Smooth muscle cell (in vitro differentiated cells): ENCODE data around the gene TTC27. TPM values are rescaled to one million over a fixed set of nuclear protein-coding genes. Genes with fewer than 3 reads are reported as not detected.

ENCODE experiments used
- DNase-seq: peaks from one replicate; lab custom pipeline; 2025; ENCODE audit not compliant: unreplicated experiment; lab: John Stamatoyannopoulos, UW
- H2AFZ ChIP-seq: fragments of 200-600 bp; sonication (generic); 2 replicates; pipeline ENCODE4 v1.6.0; 2016; ENCODE audit warnings: antibody characterized with exemption, low read depth, mild to moderate bottlenecking
- H3F3A ChIP-seq: fragments of 200-600 bp; sonication (generic); 2 replicates; pipeline ENCODE4 v1.6.0; 2017; ENCODE audit warnings: antibody characterized with exemption, low read depth
- H3K27ac ChIP-seq: fragments of 200-600 bp; sonication (generic); 2 replicates; pipeline ENCODE4 v1.5.1; 2016; ENCODE audit warnings: low read depth, mild to moderate bottlenecking
- H3K27me3 ChIP-seq: fragments of 200-600 bp; sonication (generic); 2 replicates; pipeline ENCODE4 v1.6.1; 2016; ENCODE audit warnings: low read depth, mild to moderate bottlenecking
- H3K36me3 ChIP-seq: fragments of 200-600 bp; sonication (generic); 2 replicates; pipeline ENCODE4 v1.5.1; 2016; ENCODE audit warnings: low read depth
- H3K4me1 ChIP-seq: fragments of 200-600 bp; sonication (generic); 2 replicates; pipeline ENCODE4 v1.5.1; 2016; ENCODE audit warnings: low read depth
- H3K4me2 ChIP-seq: fragments of 200-600 bp; sonication (generic); 2 replicates; pipeline ENCODE4 v1.6.0; 2016; ENCODE audit warnings: mild to moderate bottlenecking
- H3K4me3 ChIP-seq: fragments of 200-600 bp; sonication (generic); 2 replicates; pipeline ENCODE4 v1.5.1; 2016; ENCODE audit warnings: mild to moderate bottlenecking
- H3K79me2 ChIP-seq: fragments of 200-600 bp; sonication (generic); 2 replicates; pipeline ENCODE4 v1.6.0; 2016; ENCODE audit warnings: low read depth, mild to moderate bottlenecking
- H3K9ac ChIP-seq: fragments of 200-600 bp; sonication (generic); 2 replicates; pipeline ENCODE4 v1.6.0; 2016; ENCODE audit warnings: low read depth
- H3K9me3 ChIP-seq: fragments of 200-600 bp; sonication (generic); replicated peaks from 2 replicates; pipeline ENCODE4 v1.5.1; 2016; ENCODE audit warnings: low read depth
- H4K20me1 ChIP-seq: fragments of 200-600 bp; sonication (generic); 2 replicates; pipeline ENCODE4 v1.6.0; 2016; ENCODE audit warnings: low read depth
- CTCF ChIP-seq: fragments of 200-600 bp; sonication (generic); IDR thresholded peaks from 2 replicates; pipeline ENCODE4 v1.5.1; 2017; ENCODE audit warnings: borderline replicate concordance, mild to moderate bottlenecking, antibody characterized with exemption; ENCODE audit not compliant: insufficient read depth, poor library complexity, severe bottlenecking
- WGBS: methylation state at CpG from one replicate; pipeline ENCODE4 v1.1.7; 2016; ENCODE audit warnings: low lambda C conversion rate; 5-methylcytosine and 5-hydroxymethylcytosine counted together
- polyA plus RNA-seq: library from polyadenylated mRNA; unstranded; fragments of >200 nt; fragmentation: Nextera tagmentation; extraction: Ambion mirVana; gene quantifications from 2 replicates; pipeline ENCODE4 v1.2.1, GENCODE V29; 2016
- total RNA-seq: library from RNA; depleted of rRNA; stranded (reverse); fragments of >200 nt; gene quantifications from 2 replicates; pipeline ENCODE4 v1.2.3, GENCODE V29; 2014

The TTC27 gene
- total and polyA plus RNA-seq, 2 experiments from 2014 or later: 9.2 to 12.1 TPM

- Histone ChIP-seq H3K27me3 (no peaks in the 10 kb centered on the region), H3K4me3 (no peak overlapping the region), H3K27ac (peak overlapping the region; percentile 66), H2AFZ (no peak overlapping the region), H3K36me3 (peaks cover 4% of the 10 kb centered on the region), H3K9me3 (no peaks in the 10 kb centered on the region), H3K9ac (no peak overlapping the region), H3K4me1 (no peaks in the 10 kb centered on the region), H4K20me1 (no peaks in the 10 kb centered on the region), H3K79me2 (no peaks in the 10 kb centered on the region), H3K4me2 (peak overlapping the region; percentile 30), H3F3A (no peaks in the 10 kb centered on the region)
- WGBS: 86% methylated on average over 1 of the region's 1 CpG
- no peak for DNase-seq
- TF ChIP-seq CTCF: no peak
Observed at GRCh38 chr2:32715981-32716380, 88.1 kb downstream of the TTC27 start.

- H3K27me3 ChIP-seq: no peaks in the 10 kb centered on the region
- no peaks in the 10 kb centered on the region for H3F3A ChIP-seq
- H3K36me3 ChIP-seq: peaks cover 4% of the 10 kb centered on the region
- TF ChIP-seq CTCF: no peak
- no peaks in the 10 kb centered on the region for H4K20me1 ChIP-seq
- H2AFZ ChIP-seq: no peak overlapping the region
- H3K4me3 ChIP-seq: no peak overlapping the region
- no peaks in the 10 kb centered on the region for H3K79me2 ChIP-seq
- DNase-seq: no peak
- no peak overlapping the region for H3K4me2 ChIP-seq
- H3K9ac ChIP-seq: no peak overlapping the region
- H3K27ac ChIP-seq: peak overlapping the region; percentile 66
- no peaks in the 10 kb centered on the region for H3K4me1 ChIP-seq
- H3K9me3 ChIP-seq: no peaks in the 10 kb centered on the region
Observed at GRCh38 chr2:32716598-32716997, 88.7 kb downstream of the TTC27 start.

- no peaks in the 10 kb centered on the region for H3K9me3 ChIP-seq
- no peaks in the 10 kb centered on the region for H3K79me2 ChIP-seq
- no peaks in the 10 kb centered on the region for H3K4me1 ChIP-seq
- no peak overlapping the region for H3K9ac ChIP-seq
- no peaks in the 10 kb centered on the region for H3K27me3 ChIP-seq
- no peak overlapping the region for H3K27ac ChIP-seq
- peaks cover 1% of the 10 kb centered on the region for H3K36me3 ChIP-seq
- H3K4me2 ChIP-seq: no peak overlapping the region
- no peaks in the 10 kb centered on the region for H4K20me1 ChIP-seq
- no peak overlapping the region for H3K4me3 ChIP-seq
- H3F3A ChIP-seq: no peaks in the 10 kb centered on the region
- H2AFZ ChIP-seq: no peak overlapping the region
- TF ChIP-seq CTCF: no peak
- DNase-seq: no peak
Observed at GRCh38 chr2:32718752-32719151, 90.9 kb downstream of the TTC27 start.

DNA sequence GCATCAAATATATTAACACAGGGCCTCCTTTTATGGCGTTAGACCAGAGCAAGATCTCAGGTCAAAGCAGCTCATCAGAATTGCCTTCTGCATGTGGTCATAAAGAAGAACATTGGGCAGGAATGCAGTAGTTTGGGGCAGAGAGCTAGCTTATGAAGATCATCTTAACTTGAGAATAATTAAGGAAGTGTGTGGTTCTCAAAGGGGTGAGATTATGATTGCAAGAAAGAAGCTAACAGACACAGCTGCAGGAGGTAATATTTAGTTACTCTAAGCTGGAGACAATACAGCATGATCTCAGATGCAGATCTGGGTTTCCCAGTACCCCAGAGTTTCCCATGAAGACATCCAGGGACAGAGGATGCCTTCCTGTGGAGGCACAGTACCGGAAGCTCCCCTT, 91.6 kb downstream of the TTC27 start:
- WGBS: 100% methylated on average over 2 of the region's 2 CpGs
- no peaks in the 10 kb centered on the region for H3K27me3 ChIP-seq
- H3K9ac ChIP-seq: no peak overlapping the region
- no peak overlapping the region for H3K4me2 ChIP-seq
- no peak overlapping the region for H3K4me3 ChIP-seq
- no peak for TF ChIP-seq CTCF
- no peak for DNase-seq
- no peaks in the 10 kb centered on the region for H3K4me1 ChIP-seq
- no peak overlapping the region for H3K27ac ChIP-seq
- H4K20me1 ChIP-seq: no peaks in the 10 kb centered on the region
- H3K9me3 ChIP-seq: no peaks in the 10 kb centered on the region
- H3F3A ChIP-seq: no peaks in the 10 kb centered on the region
- H3K79me2 ChIP-seq: no peaks in the 10 kb centered on the region
- no peaks in the 10 kb centered on the region for H3K36me3 ChIP-seq
- H2AFZ ChIP-seq: no peak overlapping the region
